Neuronal stem cell (in vitro differentiated cells): ENCODE measurements around the gene COLEC12.

Experiments
- DNase-seq: peaks from one replicate; pipeline ENCODE4 v3.0.0-alpha.2; 2013; ENCODE audit warnings: low spot score
- H2AFZ ChIP-seq: one replicate; pipeline ENCODE4 v1.6.1; 2013; ENCODE audit warnings: mild to moderate bottlenecking, low read length, inconsistent platforms
- H2AK5ac ChIP-seq: 2 replicates; pipeline ENCODE4 v1.6.1; 2013; ENCODE audit warnings: low read depth, mild to moderate bottlenecking, inconsistent platforms, low read length, moderate library complexity, mixed read lengths
- H2BK120ac ChIP-seq: 2 replicates; pipeline ENCODE4 v1.6.1; 2013; ENCODE audit warnings: low read depth, mild to moderate bottlenecking, inconsistent platforms, low read length, moderate library complexity, mixed read lengths
- H2BK12ac ChIP-seq: one replicate; pipeline ENCODE4 v1.6.1; 2013; ENCODE audit warnings: low read length, inconsistent platforms
- H2BK15ac ChIP-seq: 2 replicates; pipeline ENCODE4 v1.6.1; 2013; ENCODE audit warnings: mild to moderate bottlenecking, low read length, inconsistent platforms, mixed read lengths
- H2BK5ac ChIP-seq: one replicate; pipeline ENCODE4 v1.6.1; 2013; ENCODE audit warnings: inconsistent platforms, mild to moderate bottlenecking, low read length, moderate library complexity
- H3K14ac ChIP-seq: one replicate; pipeline ENCODE4 v1.6.1; 2013; ENCODE audit warnings: low read length, inconsistent platforms
- H3K18ac ChIP-seq: 2 replicates; pipeline ENCODE4 v1.6.1; 2013; ENCODE audit warnings: low read length, inconsistent platforms
- H3K23ac ChIP-seq: 2 replicates; pipeline ENCODE4 v1.6.1; 2013; ENCODE audit warnings: low read depth, mild to moderate bottlenecking, mixed read lengths, low read length, inconsistent platforms; ENCODE audit not compliant: poor library complexity
- H3K27ac ChIP-seq: replicated peaks from 3 replicates; pipeline ENCODE4 v1.5.1; 2013; ENCODE audit warnings: low read length, inconsistent platforms
- H3K27me3 ChIP-seq, 3 experiments: 2 replicates each; pipeline ENCODE4 v1.6.1; 2013; ENCODE audit warnings: low read length in 3 of 3, mild to moderate bottlenecking in 2 of 3, inconsistent platforms in 1 of 3, low read depth in 1 of 3, mixed read lengths in 1 of 3, moderate library complexity in 1 of 3; ENCODE audit not compliant: control insufficient read depth in 3 of 3, insufficient read depth in 3 of 3
- H3K36me3 ChIP-seq, 2 donors: replicated peaks in 1 of 2; 2 replicates each; pipeline ENCODE4 v1.6.1; 2013; ENCODE audit warnings: low read length in 2 of 2; ENCODE audit not compliant: control insufficient read depth in 2 of 2, insufficient read depth in 2 of 2
- H3K4ac ChIP-seq: 2 replicates; pipeline ENCODE4 v1.6.1; 2013; ENCODE audit warnings: inconsistent platforms, mild to moderate bottlenecking, low read length, moderate library complexity
- H3K4me1 ChIP-seq, 2 donors: 1 replicate in 1 of 2; 2 replicates in 1 of 2; pipeline ENCODE4 v1.6.1; 2013; ENCODE audit warnings: low read length in 2 of 2, low read depth in 1 of 2; ENCODE audit not compliant: control insufficient read depth in 2 of 2, insufficient read depth in 1 of 2
- H3K4me2 ChIP-seq: one replicate; pipeline ENCODE4 v1.6.1; 2013; ENCODE audit warnings: mild to moderate bottlenecking, low read length, inconsistent platforms; ENCODE audit not compliant: insufficient read depth, poor library complexity, severe bottlenecking
- H3K4me3 ChIP-seq, 2 donors: 2 replicates each; pipeline ENCODE4 v1.5.1; 2013; ENCODE audit warnings: low read length in 2 of 2, mild to moderate bottlenecking in 2 of 2, inconsistent platforms in 1 of 2, moderate library complexity in 1 of 2
- H3K79me1 ChIP-seq: one replicate; pipeline ENCODE4 v1.6.1; 2013; ENCODE audit warnings: low read depth, mild to moderate bottlenecking, inconsistent platforms, low read length, moderate library complexity
- H3K9ac ChIP-seq: one replicate; pipeline ENCODE4 v1.6.1; 2013; ENCODE audit warnings: mild to moderate bottlenecking, low read depth, low read length, inconsistent platforms; ENCODE audit not compliant: poor library complexity
- H3K9me3 ChIP-seq, 2 donors: replicated peaks in 1 of 2; 2 replicates each; pipeline versions ENCODE3 to v1.6.1; 2013; ENCODE audit warnings: low read length in 2 of 2, mild to moderate bottlenecking in 2 of 2, inconsistent platforms in 1 of 2, low read depth in 1 of 2, mixed read lengths in 1 of 2, moderate library complexity in 1 of 2; ENCODE audit not compliant: control insufficient read depth in 2 of 2, insufficient read depth in 1 of 2
- H4K8ac ChIP-seq: one replicate; pipeline ENCODE4 v1.6.1; 2013; ENCODE audit warnings: low read depth, mild to moderate bottlenecking, inconsistent platforms, low read length, moderate library complexity
- H4K91ac ChIP-seq: one replicate; pipeline ENCODE4 v1.6.1; 2013; ENCODE audit warnings: low read length, low read depth, mild to moderate bottlenecking, inconsistent platforms; ENCODE audit not compliant: poor library complexity
- WGBS, 2 donors: extraction: QIAGEN DNeasy Blood & Tissue Kit; methylation state at CpG; one replicate each; pipeline ENCODE4 v1.1.7; 2013; ENCODE audit warnings: missing lambda C conversion rate in 2 of 2, mixed read lengths in 1 of 2; ENCODE audit not compliant: insufficient read length in 2 of 2, insufficient replicate concordance in 1 of 2; ENCODE audit errors: extremely low coverage in 2 of 2; 5-methylcytosine and 5-hydroxymethylcytosine counted together

The COLEC12 gene

GRCh38 chr18:354471-354870 lies 146.0 kb downstream of the COLEC12 start:
- Histone ChIP-seq H3K9me3 (no peaks in the 10 kb centered on the region), H3K27ac (no peak overlapping the region)
- no CpG with 5 or more reads among the region's 3 CpGs for WGBS, 2 donors

GRCh38 chr18:354003-354402 lies 146.5 kb downstream of the COLEC12 start:
- H4K91ac ChIP-seq, result no peak overlapping the region
- no peak overlapping the region for H2BK120ac ChIP-seq
- no peak overlapping the region for H3K4me2 ChIP-seq
- no peaks in the 10 kb centered on the region for H3K36me3 ChIP-seq
- no peak overlapping the region for H3K18ac ChIP-seq
- no peaks in the 10 kb centered on the region for H3K9me3 ChIP-seq
- H3K4me1 ChIP-seq, result no peaks in the 10 kb centered on the region
- H3K23ac ChIP-seq, result no peak overlapping the region
- no peak overlapping the region for H3K9ac ChIP-seq
- H2BK5ac ChIP-seq, result no peak overlapping the region
- no peak overlapping the region for H3K27ac ChIP-seq
- H2BK15ac ChIP-seq, result no peak overlapping the region
- no peak overlapping the region for H3K14ac ChIP-seq
- WGBS, 2 donors, result no CpG with 5 or more reads among the region's 4 CpGs
- no peak overlapping the region for H2AK5ac ChIP-seq
- H3K4ac ChIP-seq, result no peak overlapping the region
- DNase-seq, result no peak
- H2AFZ ChIP-seq, result no peak overlapping the region
- H3K79me1 ChIP-seq, result no peaks in the 10 kb centered on the region
- no peak overlapping the region for H3K4me3 ChIP-seq
- no peaks in the 10 kb centered on the region for H3K27me3 ChIP-seq
- no peak overlapping the region for H4K8ac ChIP-seq
- no peak overlapping the region for H2BK12ac ChIP-seq

More at GRCh38 chr18:354471-354870, 146.0 kb downstream of the COLEC12 start:
- Histone ChIP-seq H3K14ac (no peak overlapping the region), H2AK5ac (no peak overlapping the region), H2BK12ac (no peak overlapping the region), H2BK15ac (no peak overlapping the region), H4K8ac (no peak overlapping the region), H3K23ac (no peak overlapping the region), H3K36me3 (no peaks in the 10 kb centered on the region), H3K4ac (no peak overlapping the region), H3K4me2 (no peak overlapping the region), H2BK120ac (no peak overlapping the region), H3K79me1 (no peaks in the 10 kb centered on the region), H2AFZ (no peak overlapping the region), H3K9ac (no peak overlapping the region), H3K4me1 (no peaks in the 10 kb centered on the region), H4K91ac (no peak overlapping the region), H3K18ac (no peak overlapping the region), H2BK5ac (no peak overlapping the region), H3K4me3 (no peak overlapping the region), H3K27me3 (no peaks in the 10 kb centered on the region)
- DNase-seq, result no peak

GRCh38 chr18:352438-352837 lies 148.1 kb downstream of the COLEC12 start:
- H2AFZ ChIP-seq, result no peak overlapping the region
- no peak overlapping the region for H3K9ac ChIP-seq
- no peak for DNase-seq
- H3K4me3 ChIP-seq, result no peak overlapping the region
- no peaks in the 10 kb centered on the region for H3K27me3 ChIP-seq
- no peaks in the 10 kb centered on the region for H3K9me3 ChIP-seq
- H2BK12ac ChIP-seq, result no peak overlapping the region
- H2BK5ac ChIP-seq, result no peak overlapping the region
- no peak overlapping the region for H3K14ac ChIP-seq
- no peak overlapping the region for H3K4ac ChIP-seq
- no peak overlapping the region for H2BK120ac ChIP-seq
- no peaks in the 10 kb centered on the region for H3K4me1 ChIP-seq
- H3K79me1 ChIP-seq, result no peaks in the 10 kb centered on the region
- H2BK15ac ChIP-seq, result no peak overlapping the region
- WGBS, 2 donors, result no CpG with 5 or more reads among the region's 3 CpGs
- no peak overlapping the region for H3K18ac ChIP-seq
- H3K23ac ChIP-seq, result no peak overlapping the region
- no peaks in the 10 kb centered on the region for H3K36me3 ChIP-seq
- H3K27ac ChIP-seq, result no peak overlapping the region
- H4K8ac ChIP-seq, result no peak overlapping the region
- no peak overlapping the region for H3K4me2 ChIP-seq
- no peak overlapping the region for H2AK5ac ChIP-seq
- no peak overlapping the region for H4K91ac ChIP-seq

GRCh38 chr18:350953-351572 lies 149.4 kb downstream of the COLEC12 start:
- Histone ChIP-seq H3K36me3 (no peaks in the 10 kb centered on the region), H3K9ac (no peak overlapping the region), H3K9me3 (no peaks in the 10 kb centered on the region), H3K18ac (no peak overlapping the region), H4K8ac (no peak overlapping the region), H2BK5ac (no peak overlapping the region), H3K14ac (no peak overlapping the region), H3K23ac (no peak overlapping the region), H3K4me2 (no peak overlapping the region), H2AK5ac (no peak overlapping the region), H3K4me3 (no peak overlapping the region), H4K91ac (no peak overlapping the region), H2BK12ac (no peak overlapping the region), H3K4ac (no peak overlapping the region), H3K27me3 (no peaks in the 10 kb centered on the region), H3K27ac (no peak overlapping the region), H2AFZ (no peak overlapping the region), H2BK120ac (no peak overlapping the region), H3K4me1 (no peaks in the 10 kb centered on the region), H2BK15ac (no peak overlapping the region), H3K79me1 (no peaks in the 10 kb centered on the region)
- no CpG with 5 or more reads among the region's 6 CpGs for WGBS, 2 donors
- no peak for DNase-seq
